ENCODE measurements around the gene SPEG.
"Not testable (repeated sequence)": the region's sequence is repeated elsewhere in the genome, so short reads cannot be mapped to it uniquely, and the experiment has no call there.

The SPEG gene

GRCh38 chr2:219434718-219435525, at the start of gene SPEG:
TSS of gene SPEG (plus strand) at chr2:219434843. CDS start at chr2:219434978, 135 bp downstream.
- no peak for DNase-seq

GRCh38 chr2:219384859-219385258, 49.8 kb upstream of the SPEG start:
- no peak for DNase-seq

DNA sequence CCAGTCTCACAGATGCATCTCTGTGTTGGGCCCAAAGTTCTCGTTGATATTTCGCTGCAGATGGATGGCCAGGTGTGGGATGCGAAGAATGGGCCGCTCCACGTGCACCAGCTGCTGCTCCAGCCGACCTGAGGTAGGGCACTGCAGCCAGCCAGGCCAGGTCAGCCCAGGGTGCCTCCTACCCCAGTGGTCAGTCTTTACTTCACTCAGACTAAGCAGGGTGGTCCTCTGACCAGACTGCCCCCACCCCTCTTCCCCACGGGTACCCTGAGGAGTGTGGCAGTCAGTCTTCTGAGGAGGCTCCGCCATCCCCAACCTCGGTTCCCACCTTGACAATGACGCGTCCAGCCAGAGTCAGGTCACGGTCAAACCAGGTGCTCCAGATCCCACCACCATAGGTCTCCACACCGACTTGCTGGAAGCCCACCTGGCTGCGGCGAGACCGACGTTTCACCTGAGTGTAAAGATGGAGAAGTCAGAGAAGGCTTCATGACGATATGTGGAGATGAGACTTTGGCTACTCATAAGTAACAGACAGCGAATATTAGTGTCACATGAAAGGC, 48.6 kb upstream of the SPEG start:
- no peak for DNase-seq

DNA sequence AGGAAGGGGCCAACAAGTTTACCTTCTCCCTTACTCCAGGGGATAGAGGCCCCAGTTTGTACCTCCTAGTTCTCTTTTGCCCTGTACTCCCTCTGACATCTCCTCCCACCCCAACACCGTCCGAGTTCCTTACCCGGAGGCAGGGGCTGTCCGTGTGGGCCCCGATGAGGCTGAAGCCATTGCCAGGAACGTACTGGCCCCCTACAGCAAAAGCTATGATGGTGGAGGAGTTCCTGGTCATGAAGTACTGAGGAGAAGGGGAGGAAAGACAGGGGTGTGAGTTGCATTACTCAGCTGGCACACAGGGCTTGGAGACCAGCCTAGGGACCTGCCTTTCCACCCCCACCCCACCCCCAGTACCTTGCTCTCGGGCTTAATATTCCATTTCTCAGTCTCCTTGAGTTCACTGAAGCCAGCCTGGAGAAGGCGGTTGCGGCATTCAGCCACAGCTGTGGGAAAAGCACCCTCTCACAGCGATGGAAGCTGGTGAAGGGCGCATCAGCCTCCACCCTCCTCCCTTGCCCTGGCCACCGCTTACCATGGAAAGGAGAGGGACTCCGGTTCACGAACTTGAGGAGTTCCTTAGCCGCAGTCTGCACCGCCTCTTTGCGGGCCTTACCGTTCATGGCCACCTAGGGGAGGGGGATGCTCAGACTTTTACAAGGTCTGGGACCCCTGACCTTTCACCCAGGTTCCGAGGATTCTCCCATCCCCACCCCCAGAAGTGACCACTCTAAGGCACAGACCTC, 47.9 kb upstream of the SPEG start:
- DNase-seq = no peak

- DNase-seq = peak; percentile 80
These were observed 47.1 kb upstream of the SPEG start, which contains the start of gene DNPEP for GRCh38 chr2:219387306-219388120. TSS of gene DNPEP (minus strand) at chr2:219387912. CDS start at chr2:219387794, 118 bp downstream.

- peak; percentile 84 for DNase-seq
These were observed 46.3 kb upstream of the SPEG start for GRCh38 chr2:219388121-219388906.

- DNase-seq = no peak
These were observed 45.8 kb upstream of the SPEG start for GRCh38 chr2:219388907-219389156.

- no peak for DNase-seq
These were observed 41.9 kb upstream of the SPEG start for GRCh38 chr2:219392754-219393153.

DNA sequence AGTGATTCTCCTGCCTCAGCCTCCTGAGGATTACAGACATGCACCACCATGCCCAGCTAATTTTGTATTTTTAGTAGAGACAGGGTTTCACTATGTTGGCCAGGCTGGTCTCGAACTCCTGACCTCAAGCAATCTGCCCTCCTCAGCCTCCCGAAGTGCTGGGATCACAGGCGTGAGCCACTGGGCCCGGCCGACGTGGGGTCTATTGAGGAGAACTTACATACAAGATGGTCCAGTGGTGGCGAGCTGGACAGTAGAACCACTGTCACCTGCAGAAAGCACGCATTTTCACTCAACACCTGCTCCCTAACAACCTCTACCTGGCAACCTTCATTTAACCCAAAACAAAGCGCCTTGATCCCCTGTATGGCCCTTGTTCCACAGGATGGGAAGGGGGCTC, 39.6 kb upstream of the SPEG start:
- not testable (repeated sequence) for DNase-seq

DNA sequence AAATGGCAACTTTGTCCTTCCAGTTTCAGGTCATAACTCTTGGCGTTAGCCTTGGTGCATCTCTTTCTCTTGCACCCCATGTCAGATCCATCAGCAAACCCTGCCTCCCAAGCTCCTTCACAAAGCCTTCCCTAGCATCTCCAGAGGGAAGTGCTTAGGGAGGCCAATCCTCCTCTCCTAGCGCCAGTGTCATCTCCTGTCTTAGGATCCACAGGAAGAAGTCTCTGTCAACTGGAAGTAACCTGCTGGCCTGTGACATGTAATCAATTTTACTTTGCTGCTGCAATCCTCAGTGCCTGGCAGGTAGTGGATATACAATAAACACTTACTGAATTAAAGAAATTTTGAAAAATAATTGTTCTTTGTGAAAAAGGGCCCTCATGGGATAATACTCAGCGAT, 39.0 kb upstream of the SPEG start:
- no peak for DNase-seq

GRCh38 chr2:219396863-219397457, 37.7 kb upstream of the SPEG start:
- no peak for DNase-seq

DNA sequence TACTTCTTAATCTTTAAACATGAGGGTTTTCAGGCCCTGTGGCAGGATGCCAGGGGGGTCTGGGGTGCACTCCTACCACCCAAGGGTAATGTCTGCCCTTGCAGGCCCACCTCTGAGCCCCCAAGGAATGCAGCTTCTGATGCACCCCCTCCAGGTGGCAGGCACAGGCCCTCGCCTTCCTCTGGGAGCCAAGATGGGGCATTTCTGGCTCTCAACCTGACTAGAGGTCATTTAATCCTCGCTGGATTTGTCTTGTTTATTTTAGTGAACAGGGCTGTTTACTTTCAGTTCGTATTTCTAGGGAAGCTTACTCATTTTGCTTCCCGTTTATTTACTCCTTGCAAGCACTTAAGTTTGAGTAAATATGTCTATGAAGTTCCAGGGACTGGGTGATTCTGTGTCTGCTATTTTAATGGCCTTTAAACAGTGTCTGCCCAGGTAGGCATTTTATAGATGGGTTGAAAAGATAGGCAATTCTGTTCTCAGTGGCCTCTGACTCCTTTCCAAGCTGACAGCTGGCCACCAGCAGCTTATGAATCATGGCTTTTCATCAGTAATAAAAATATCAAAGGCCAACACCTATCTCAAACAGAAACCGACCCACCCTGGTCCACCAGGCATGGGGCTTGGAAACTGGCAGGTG, 35.8 kb upstream of the SPEG start:
- DNase-seq = no peak

- DNase-seq = no peak
These were observed 34.7 kb upstream of the SPEG start for GRCh38 chr2:219399716-219400478.

DNA sequence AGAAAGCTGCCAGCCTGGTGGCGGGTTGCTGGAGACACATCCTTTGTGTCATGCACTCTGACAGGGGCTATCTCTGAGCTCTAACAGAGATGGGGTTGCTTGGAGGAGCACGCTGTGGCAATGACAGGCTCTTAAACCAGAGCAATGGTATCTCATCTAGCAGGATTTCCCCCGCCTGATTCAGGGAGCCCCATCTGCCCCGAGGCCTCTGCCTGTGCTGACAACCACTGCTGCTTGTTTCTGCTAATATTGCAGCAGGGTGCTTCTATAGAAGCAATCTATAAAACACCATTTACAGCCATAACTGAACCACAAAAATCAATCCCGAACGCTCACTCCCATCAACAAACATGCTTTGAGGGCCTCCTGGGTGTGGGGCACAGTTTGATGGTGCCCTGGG, 34.1 kb upstream of the SPEG start:
- no peak for DNase-seq

DNA sequence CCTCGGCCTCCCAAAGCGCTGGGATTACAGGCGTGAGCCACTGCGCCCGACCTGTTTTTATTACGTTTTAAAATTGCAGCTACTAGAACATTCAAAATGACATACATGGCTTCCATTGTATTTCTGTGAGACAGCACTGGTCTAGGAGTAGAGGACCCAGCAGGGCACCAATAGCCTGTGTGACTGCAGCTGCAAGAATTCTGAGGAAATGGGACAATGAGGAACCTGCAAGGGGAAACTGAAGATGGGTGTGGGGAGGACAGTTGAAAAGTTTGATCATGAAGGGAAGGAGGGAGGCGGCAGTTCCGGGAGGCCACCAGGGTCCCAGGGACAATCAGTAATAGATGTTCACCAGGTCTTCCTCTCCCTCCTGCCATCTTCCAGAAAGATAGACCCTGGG, 33.0 kb upstream of the SPEG start:
- DNase-seq = no peak

DNA sequence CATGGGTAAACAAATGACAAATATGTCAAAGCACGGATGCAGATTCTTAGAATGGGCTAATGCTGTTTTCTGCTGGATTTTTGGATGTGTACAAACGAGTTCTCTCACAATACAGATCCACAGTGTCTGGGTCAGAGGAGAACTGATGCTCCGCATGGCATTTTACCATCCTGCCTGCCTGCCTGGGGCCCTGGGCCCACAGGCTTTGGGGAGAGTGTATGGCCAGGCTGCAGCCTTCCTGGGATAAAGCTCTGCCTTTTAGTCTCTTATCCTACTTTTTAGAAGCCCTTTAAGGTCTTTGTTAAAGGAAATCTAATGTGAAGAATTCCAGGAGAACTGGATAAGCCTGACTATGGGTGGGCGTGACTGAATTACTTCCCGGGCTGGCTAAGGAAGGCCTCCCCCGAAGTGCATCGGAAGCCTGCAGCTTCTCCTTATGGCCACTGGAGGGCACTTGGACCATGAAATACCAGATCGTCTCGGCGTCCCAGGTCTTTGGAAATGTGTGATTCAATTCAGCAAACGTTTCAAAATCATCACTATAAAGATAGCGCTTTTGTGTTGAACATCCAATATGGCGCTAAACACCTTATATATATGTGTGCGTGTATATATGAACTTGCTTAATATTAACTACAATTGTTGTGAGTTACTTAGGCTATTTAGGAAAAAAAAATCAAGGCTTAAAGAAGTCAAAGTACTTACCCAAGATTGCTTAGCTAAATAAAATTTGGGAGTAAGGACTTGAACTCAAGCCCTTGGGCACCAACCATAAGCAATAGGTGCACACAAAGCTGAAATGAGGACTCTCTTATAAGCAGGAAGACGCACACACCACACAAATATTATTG, 31.8 kb upstream of the SPEG start:
- DNase-seq = peak; percentile 57

- DNase-seq = no peak
These were observed 30.8 kb upstream of the SPEG start for GRCh38 chr2:219403861-219404260.

GRCh38 chr2:219404291-219404910, 30.2 kb upstream of the SPEG start:
- no peak for DNase-seq

DNA sequence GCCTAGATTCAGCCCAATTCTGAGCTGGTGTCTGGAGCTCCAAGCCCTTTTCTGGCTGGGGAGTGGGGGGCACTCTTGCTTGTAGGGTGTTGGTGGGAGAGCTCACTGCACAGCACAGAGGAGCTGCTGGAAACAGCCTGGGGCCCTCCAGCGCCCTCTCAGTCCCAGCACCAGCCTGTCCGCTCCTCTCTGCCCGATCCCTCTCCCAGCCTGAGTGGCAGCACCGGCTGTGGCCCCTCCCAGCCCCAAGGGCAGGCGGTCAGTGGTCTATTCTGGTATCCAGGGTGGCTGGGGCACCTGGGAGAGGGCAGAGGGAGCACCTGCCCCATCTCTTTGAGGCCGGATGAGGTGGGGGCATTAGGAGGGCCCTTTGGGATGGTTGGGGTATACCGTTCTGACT, 29.7 kb upstream of the SPEG start:
- DNase-seq = no peak
